HCT116 (cell line): ENCODE data around the gene FOXJ1.

Source experiments
- POLR2AphosphoS5 ChIP-seq: IDR thresholded peaks from 2 replicates; pipeline ENCODE4 v1.6.1; 2011; ENCODE audit warnings: mild to moderate bottlenecking, low read depth, low read length, moderate library complexity
- TF ChIP-seq, protein P1 (sequence below), 3 experiments: fragments of 200-600 bp in 1 of 3; sonication (generic) in 1 of 3; IDR thresholded peaks in 2 of 3; conservative IDR thresholded peaks in 1 of 3; 2 replicates each; pipeline ENCODE4 v1.5.1; 2012 to 2017; ENCODE audit warnings: low read depth in 2 of 3, low read length in 2 of 3, antibody characterized with exemption in 1 of 3, borderline replicate concordance in 1 of 3, control low read depth in 1 of 3, mild to moderate bottlenecking in 1 of 3, mixed read lengths in 1 of 3, mixed run types in 1 of 3, moderate library complexity in 1 of 3; ENCODE audit not compliant: insufficient read depth in 1 of 3
- TF ChIP-seq, protein P2 (sequence below): IDR thresholded peaks from 2 replicates; pipeline ENCODE4 v1.6.1; 2012; ENCODE audit warnings: low read depth

DNA sequence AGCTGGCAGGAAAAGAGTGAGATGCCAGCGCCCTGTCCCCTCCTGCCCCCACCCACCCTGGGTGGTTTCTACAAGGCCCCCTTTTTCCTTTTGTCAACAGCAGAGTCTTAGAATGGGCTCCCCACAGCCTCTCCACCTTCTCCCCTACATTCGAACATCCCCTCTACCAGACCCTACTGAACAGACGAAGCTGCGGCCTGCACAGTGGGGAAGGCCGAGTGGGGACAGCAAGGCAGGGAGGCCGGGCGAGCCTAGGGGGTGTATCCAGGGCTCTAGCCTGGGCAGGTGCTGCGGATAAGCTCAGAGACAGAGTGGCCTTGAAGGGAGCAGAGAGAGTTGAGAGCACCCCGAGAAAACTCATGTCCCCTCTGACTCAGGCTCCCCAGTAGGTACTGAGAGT is 54.7 kb downstream of the FOXJ1 start:
- TF ChIP-seq, protein P1, sequence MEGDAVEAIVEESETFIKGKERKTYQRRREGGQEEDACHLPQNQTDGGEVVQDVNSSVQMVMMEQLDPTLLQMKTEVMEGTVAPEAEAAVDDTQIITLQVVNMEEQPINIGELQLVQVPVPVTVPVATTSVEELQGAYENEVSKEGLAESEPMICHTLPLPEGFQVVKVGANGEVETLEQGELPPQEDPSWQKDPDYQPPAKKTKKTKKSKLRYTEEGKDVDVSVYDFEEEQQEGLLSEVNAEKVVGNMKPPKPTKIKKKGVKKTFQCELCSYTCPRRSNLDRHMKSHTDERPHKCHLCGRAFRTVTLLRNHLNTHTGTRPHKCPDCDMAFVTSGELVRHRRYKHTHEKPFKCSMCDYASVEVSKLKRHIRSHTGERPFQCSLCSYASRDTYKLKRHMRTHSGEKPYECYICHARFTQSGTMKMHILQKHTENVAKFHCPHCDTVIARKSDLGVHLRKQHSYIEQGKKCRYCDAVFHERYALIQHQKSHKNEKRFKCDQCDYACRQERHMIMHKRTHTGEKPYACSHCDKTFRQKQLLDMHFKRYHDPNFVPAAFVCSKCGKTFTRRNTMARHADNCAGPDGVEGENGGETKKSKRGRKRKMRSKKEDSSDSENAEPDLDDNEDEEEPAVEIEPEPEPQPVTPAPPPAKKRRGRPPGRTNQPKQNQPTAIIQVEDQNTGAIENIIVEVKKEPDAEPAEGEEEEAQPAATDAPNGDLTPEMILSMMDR (IDR thresholded peaks at IDR 0.05 in 2 of 3, conservative IDR thresholded peaks at IDR 0.05 in 1 of 3; ENCODE audit: borderline replicate concordance in 1 of 3, insufficient read depth in 1 of 3, low read depth in 2 of 3, low read length in 2 of 3), result no peak
- no peak for TF ChIP-seq POLR2AphosphoS5
- TF ChIP-seq, protein P2, sequence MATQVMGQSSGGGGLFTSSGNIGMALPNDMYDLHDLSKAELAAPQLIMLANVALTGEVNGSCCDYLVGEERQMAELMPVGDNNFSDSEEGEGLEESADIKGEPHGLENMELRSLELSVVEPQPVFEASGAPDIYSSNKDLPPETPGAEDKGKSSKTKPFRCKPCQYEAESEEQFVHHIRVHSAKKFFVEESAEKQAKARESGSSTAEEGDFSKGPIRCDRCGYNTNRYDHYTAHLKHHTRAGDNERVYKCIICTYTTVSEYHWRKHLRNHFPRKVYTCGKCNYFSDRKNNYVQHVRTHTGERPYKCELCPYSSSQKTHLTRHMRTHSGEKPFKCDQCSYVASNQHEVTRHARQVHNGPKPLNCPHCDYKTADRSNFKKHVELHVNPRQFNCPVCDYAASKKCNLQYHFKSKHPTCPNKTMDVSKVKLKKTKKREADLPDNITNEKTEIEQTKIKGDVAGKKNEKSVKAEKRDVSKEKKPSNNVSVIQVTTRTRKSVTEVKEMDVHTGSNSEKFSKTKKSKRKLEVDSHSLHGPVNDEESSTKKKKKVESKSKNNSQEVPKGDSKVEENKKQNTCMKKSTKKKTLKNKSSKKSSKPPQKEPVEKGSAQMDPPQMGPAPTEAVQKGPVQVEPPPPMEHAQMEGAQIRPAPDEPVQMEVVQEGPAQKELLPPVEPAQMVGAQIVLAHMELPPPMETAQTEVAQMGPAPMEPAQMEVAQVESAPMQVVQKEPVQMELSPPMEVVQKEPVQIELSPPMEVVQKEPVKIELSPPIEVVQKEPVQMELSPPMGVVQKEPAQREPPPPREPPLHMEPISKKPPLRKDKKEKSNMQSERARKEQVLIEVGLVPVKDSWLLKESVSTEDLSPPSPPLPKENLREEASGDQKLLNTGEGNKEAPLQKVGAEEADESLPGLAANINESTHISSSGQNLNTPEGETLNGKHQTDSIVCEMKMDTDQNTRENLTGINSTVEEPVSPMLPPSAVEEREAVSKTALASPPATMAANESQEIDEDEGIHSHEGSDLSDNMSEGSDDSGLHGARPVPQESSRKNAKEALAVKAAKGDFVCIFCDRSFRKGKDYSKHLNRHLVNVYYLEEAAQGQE, result no peak
